Progenitor cell of endocrine pancreas (in vitro differentiated cells): Measurements from ENCODE around the gene TMC4. TPM values are rescaled to one million over a fixed set of nuclear protein-coding genes. Genes with fewer than 3 reads are reported as not detected.

Experiments used
- DNase-seq: peaks from one replicate; pipeline ENCODE4 v3.0.0; 2021; ENCODE audit warnings: low spot score; ENCODE audit not compliant: unreplicated experiment
- H3K27ac Mint-ChIP-seq: 2 replicates; pipeline ENCODE4 v1.8.0; 2021; ENCODE audit warnings: mild to moderate bottlenecking, moderate library complexity, mixed read lengths
- H3K27me3 Mint-ChIP-seq: 2 replicates; pipeline ENCODE4 v1.8.0; 2021; ENCODE audit warnings: mixed read lengths
- H3K36me3 Mint-ChIP-seq: 2 replicates; pipeline ENCODE4 v1.8.0; 2022; ENCODE audit warnings: mixed read lengths; ENCODE audit not compliant: insufficient read depth
- H3K4me1 Mint-ChIP-seq: 2 replicates; pipeline ENCODE4 v1.8.0; 2021; ENCODE audit warnings: low read depth, mixed read lengths
- H3K4me3 Mint-ChIP-seq: 2 replicates; pipeline ENCODE4 v1.8.0; 2021; ENCODE audit warnings: low read depth, mild to moderate bottlenecking, moderate library complexity, mixed read lengths
- H3K9me3 Mint-ChIP-seq: 2 replicates; pipeline ENCODE4 v1.8.0; 2021; ENCODE audit warnings: low read depth, mixed read lengths
- total RNA-seq: library from RNA; stranded (reverse); gene quantifications from 2 replicates; pipeline ENCODE4 v1.2.1, GENCODE V29; 2021
- TF ChIP-seq, protein P1 (sequence below): fragments of 200-600 bp; sonication (generic); IDR thresholded peaks from one replicate; pipeline ENCODE4 v1.5.0; 2021; ENCODE audit warnings: antibody characterized with exemption, mild to moderate bottlenecking; ENCODE audit not compliant: unreplicated experiment

Gene TMC4
- total RNA-seq, 1 donor from 2014 or later: 125 TPM

DNA sequence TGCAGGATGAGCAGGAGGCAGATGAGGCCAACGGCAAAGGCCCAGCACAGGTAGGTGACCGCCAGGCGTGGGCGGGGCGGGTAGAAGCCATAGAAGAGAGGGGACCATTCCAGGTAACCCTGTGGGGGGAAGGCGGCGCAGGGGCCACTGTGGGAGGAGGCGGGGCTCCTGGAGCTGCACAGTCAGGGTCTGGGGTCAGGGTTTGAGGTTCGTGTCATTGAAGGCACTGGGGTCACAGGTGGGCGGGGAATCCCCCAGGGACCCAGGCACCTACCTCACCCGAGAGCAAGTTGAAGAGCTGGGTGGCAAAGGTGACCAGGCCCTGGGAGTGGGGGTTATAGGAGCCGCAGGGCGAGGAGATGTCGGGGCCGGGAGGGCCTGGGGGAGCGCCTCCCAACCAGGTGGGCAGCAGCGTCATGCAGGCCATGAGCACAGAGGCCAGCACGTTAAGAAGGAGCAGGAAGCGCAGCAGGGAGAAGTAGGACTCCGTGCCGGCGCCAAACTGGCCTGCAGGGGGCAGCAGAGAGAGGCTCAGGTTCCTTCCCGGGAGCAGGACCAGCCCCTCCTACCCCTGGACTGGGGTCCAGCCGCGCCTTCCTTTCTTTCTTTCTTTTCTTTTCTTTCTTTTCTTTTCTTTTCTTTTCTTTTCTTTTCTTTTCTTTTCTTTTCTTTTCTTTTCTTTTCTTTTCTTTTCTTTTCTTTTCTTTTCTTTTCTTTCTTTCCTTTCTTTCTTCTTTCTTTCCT lies 4.6 kb downstream of the TMC4 start:
- peak; percentile 92 for DNase-seq
- Mint-ChIP-seq H3K36me3 (peaks cover 10% of the 10 kb centered on the region), H3K4me1 (peaks cover 11% of the 10 kb centered on the region), H3K27ac (peak overlapping the region; percentile 67), H3K27me3 (peaks cover 6% of the 10 kb centered on the region), H3K4me3 (no peak overlapping the region), H3K9me3 (no peaks in the 10 kb centered on the region)
- TF ChIP-seq, protein P1, sequence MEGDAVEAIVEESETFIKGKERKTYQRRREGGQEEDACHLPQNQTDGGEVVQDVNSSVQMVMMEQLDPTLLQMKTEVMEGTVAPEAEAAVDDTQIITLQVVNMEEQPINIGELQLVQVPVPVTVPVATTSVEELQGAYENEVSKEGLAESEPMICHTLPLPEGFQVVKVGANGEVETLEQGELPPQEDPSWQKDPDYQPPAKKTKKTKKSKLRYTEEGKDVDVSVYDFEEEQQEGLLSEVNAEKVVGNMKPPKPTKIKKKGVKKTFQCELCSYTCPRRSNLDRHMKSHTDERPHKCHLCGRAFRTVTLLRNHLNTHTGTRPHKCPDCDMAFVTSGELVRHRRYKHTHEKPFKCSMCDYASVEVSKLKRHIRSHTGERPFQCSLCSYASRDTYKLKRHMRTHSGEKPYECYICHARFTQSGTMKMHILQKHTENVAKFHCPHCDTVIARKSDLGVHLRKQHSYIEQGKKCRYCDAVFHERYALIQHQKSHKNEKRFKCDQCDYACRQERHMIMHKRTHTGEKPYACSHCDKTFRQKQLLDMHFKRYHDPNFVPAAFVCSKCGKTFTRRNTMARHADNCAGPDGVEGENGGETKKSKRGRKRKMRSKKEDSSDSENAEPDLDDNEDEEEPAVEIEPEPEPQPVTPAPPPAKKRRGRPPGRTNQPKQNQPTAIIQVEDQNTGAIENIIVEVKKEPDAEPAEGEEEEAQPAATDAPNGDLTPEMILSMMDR: peak; percentile 86

DNA sequence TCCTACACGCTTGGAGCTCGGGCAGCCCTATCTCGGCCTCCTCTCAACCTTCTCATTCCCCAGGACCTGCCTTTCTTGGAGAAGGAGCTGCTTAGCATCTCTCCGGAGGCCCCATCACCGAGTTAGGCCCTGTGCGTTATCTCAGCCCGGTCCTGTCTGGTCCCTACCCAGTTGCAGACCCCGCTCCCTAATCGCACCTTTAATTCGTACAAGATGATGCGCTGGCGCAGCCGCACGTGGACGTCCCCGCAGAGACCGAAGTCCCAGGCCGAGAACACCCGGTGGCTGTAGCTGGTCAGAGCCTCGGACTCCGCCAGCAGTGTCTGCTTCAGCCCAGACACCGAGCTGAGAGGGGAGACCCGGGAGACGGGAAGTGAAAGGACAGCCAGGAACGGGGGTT lies 7.7 kb downstream of the TMC4 start:
- DNase-seq: no peak
- Mint-ChIP-seq H3K27me3 (peaks cover 12% of the 10 kb centered on the region), H3K4me3 (no peak overlapping the region), H3K36me3 (peaks cover 12% of the 10 kb centered on the region), H3K4me1 (peaks cover 16% of the 10 kb centered on the region), H3K27ac (no peak overlapping the region), H3K9me3 (no peaks in the 10 kb centered on the region)
- TF ChIP-seq, protein P1: no peak

DNA sequence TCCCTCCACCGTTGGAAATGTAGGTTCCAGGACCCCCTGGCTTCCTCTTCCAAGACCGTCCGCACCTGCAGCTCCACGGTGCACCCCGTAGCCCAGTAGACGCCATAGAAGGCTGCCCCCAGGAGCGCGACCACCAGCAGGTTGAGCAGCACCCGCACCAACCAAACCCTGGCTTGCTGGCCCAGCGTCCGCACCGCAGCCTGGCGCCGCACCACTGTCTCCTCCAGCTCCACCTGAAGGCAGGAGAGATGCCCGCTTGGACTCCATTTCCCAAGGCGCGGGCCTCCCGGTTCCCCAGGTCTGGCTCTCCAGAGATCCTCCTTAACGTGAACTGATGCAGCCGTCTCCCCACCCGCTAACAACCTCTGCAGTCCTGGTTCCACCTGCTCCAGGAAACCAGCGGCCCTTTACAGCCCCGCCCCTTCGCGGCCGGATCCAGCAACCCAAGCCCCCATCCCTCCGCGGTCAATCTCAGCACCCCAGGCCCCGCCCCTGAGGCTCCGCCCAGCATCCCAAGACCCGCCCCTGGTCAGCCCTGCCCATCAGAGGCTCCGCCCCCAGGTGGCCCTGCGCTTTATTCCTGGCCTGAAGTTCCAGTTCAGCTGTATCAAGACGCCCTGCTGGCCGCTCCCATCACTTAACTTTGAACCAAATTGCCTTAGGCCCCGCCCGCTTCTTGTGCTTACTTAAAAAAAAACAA lies 8.4 kb downstream of the TMC4 start:
- Mint-ChIP-seq H3K4me3 (no peak overlapping the region), H3K27me3 (peaks cover 12% of the 10 kb centered on the region), H3K36me3 (peaks cover 9% of the 10 kb centered on the region), H3K4me1 (peaks cover 21% of the 10 kb centered on the region), H3K9me3 (no peaks in the 10 kb centered on the region), H3K27ac (peak overlapping the region; percentile 86)
- TF ChIP-seq, protein P1: no peak
- peak; percentile 49 for DNase-seq

DNA sequence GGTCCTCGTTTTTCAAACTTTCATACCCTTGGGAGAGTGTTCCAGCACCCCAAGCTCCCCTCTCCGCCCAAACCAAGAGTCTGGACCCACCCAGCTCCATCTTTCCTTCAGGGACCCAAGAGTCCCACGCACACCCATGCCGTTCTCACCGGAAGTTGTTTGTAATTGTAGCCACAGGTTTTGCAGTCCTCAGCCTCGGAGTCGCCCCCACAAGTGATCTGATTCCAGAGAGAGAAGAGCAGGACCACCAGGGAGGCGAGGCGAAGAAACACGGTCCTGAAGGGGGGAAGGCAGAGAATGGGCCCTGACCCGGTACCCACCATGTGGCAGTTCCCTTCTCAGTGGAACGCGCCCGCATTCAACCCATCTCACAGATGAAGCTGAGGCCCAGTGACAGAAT lies 10.1 kb downstream of the TMC4 start:
- H3K4me3 Mint-ChIP-seq: peak overlapping the region; percentile 22
- TF ChIP-seq, protein P1: no peak
- no peaks in the 10 kb centered on the region for H3K9me3 Mint-ChIP-seq
- peaks cover 12% of the 10 kb centered on the region for H3K36me3 Mint-ChIP-seq
- peaks cover 12% of the 10 kb centered on the region for H3K27me3 Mint-ChIP-seq
- peaks cover 27% of the 10 kb centered on the region for H3K4me1 Mint-ChIP-seq
- H3K27ac Mint-ChIP-seq: peak overlapping the region; percentile 81
- no peak for DNase-seq

DNA sequence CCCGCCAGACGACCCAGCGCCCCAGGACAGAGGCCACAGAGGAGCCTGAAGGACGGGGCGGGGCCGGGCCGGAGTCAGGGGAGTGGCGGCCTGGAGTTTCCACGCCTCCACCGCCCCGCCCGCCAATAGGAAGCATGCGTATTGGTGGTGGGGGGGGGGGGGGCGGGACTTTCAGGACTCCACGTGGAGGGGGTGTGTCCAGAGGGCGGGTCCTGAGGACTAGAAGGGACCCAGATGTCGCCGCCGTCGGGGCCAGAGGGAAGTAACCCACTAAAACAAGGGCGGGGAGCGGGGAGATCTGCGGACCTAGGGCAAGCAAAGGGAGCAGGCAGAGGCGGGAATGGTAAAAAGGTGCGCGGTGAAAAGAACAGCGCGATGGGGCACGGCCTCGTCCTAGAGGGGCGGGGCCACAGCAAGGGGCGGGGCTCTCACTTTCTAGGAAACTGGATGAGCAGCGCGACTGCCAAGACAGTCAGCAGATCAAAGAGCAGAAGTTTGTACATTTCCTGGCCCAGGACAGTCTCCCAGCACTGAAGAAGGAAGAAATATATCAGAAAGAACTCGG lies 10.6 kb downstream of the TMC4 start:
- peak; percentile 51 for DNase-seq
- Mint-ChIP-seq H3K9me3 (no peaks in the 10 kb centered on the region), H3K27me3 (peaks cover 12% of the 10 kb centered on the region), H3K27ac (peak overlapping the region; percentile 74), H3K36me3 (peaks cover 12% of the 10 kb centered on the region), H3K4me3 (peak overlapping the region; percentile 69), H3K4me1 (peaks cover 27% of the 10 kb centered on the region)
- TF ChIP-seq, protein P1: no peak
